Measurements from ENCODE around the gene UBE2E1.
A peak's percentile ranks its signal among the peaks of the same experiment; 100 is the strongest.

Gene UBE2E1

GRCh38 chr3:23795096-23795495 is 10.7 kb upstream of the UBE2E1 start:
- DNase-seq (ENCODE audit: low spot score), result no peak

- peak; percentile 28 for DNase-seq (ENCODE audit: low spot score)
These were observed 9.2 kb upstream of the UBE2E1 start for GRCh38 chr3:23796518-23796917.

DNA sequence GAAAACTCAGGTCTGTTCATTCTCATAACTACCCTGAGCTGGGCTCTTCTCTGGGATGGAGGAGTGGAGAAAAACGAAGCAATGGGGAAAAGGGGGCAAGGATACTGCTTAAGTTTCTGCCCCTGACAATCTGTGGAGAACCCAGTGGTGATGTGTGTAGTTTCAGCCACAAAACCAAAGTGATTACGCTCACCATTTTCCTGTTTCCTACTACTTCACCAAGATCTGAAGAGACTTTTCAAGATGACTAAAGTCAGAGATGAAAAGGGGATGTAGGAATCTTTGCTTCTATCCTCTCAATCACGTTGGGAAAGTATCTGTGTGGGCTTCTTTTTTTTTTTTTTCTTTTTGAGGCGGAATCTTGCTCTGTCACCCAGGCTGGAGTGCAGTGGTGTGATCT is 8.3 kb upstream of the UBE2E1 start:
- DNase-seq (ENCODE audit: low spot score), result no peak

DNA sequence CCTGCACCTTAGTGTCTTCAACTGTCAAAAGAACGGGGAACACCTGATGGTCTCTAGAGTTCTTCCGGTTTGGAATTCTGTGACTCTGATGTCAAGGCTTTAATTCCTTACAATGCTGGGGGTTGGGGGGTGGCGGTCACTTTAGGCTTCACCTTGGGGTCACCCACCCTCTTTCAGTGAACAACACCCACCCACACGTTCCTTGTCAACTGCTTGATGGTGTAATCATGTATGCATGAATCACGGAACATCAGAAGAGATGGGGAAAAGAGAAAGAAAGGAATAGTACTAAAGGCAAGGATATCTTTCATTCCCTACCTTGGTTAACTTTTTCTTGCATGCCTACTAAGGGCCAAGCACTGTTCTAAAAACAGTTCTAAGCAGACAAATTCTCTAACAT is 7.3 kb upstream of the UBE2E1 start:
- no peak for DNase-seq (ENCODE audit: low spot score)

- DNase-seq (ENCODE audit: low spot score), result no peak
These were observed 6.9 kb upstream of the UBE2E1 start for GRCh38 chr3:23798876-23799275.

DNA sequence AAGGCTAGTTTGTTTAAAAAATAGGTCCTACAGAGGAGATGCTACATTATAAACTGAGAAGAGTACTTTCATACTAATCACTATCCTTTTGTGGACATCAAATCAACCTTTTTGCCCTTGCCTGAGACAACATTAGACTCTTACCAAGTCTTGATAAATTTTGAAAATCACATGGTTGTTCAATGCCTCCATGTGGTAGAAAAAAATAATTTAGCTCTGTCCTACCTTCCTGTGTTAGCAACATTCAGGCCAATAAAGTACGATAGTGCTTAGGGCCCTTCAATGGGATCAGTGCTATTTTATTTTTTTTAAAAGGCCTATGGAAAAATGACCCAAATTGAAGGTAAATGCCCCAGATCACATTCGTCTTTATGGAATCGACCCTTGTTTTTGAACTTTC is 5.0 kb upstream of the UBE2E1 start:
- DNase-seq (ENCODE audit: low spot score), result no peak

DNA sequence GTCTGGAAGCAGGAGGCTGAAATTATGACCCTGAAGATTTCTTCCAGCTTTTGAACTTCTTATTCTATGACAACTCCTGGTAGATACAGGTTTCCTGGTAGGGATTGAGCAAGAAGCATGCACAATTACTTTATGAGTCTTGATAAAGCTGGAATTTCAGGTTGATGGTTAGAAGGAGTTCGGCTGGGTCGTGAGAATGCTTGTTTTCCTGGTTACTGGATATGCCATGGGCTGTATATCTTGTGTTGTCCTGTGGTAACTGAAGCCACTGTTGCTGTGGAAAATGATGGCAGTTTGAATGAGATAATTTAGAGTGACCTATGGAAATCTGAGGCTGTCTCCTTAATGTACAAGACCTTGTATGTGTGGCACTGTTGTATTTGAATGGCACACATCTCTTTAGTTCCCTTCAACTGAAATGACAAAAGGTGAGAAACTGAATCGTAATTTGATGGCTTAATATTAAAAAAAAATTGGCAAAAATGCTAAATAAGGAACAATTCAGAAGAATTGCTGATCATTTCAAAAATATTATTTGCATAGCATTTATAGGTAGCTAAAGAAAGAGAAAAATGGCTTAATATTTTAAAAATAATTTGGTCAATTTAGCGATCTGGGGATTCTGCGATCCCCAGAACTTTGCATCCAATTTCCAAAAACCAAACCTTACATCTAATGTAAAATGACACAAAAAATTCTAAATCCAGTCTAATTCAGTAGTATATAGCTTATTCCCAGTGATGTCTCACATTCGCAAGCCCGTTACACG is 1.1 kb upstream of the UBE2E1 start:
- DNase-seq (ENCODE audit: low spot score), result no peak

- DNase-seq (ENCODE audit: low spot score), result no peak
These were observed 534 bp upstream of the UBE2E1 start for GRCh38 chr3:23805210-23805632.

DNA sequence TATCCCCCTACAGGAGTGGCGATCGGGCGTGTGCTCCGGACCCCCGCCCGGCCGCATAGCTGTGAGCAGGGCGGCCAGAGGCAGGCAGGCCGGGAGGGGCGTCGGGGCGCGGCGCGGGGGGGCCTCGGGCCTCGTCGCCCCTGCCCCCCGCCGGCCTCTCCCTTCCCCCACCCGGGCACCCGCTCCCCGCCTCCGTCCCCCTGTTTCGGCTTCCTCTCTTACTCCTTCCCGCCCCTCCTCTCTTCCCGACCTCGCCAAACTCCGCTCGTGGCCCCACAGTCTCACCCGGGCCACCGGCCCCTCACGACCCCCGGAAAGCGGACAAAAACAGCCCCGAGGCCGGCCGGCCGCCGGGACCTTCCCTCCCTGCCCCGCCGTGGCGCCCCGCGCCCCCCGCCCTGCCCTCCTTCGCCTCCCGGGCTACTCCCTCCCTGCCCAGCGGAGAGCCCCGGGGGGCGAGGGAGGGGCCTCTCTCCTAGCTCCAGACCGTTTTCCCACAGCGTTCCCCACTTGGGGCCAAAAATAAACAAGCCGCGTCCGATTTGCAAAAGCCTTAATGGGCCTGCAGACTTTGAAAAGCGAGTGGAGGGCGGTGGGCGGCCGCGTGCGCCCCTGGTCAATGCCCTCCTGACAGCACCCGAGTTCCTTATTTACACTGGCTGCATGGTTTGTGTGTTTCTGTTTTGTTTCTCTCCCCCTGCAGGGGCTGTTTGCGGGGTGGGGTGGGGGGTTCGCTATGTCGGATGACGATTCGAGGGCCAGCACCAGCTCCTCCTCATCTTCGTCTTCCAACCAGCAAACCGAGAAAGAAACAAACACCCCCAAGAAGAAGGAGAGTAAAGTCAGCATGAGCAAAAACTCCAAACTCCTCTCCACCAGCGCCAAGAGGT is 1.0 kb downstream of the UBE2E1 start:
- DNase-seq (ENCODE audit: low spot score), result no peak

- DNase-seq (ENCODE audit: low spot score), result no peak
These were observed 1.8 kb downstream of the UBE2E1 start for GRCh38 chr3:23807424-23808015.

DNA sequence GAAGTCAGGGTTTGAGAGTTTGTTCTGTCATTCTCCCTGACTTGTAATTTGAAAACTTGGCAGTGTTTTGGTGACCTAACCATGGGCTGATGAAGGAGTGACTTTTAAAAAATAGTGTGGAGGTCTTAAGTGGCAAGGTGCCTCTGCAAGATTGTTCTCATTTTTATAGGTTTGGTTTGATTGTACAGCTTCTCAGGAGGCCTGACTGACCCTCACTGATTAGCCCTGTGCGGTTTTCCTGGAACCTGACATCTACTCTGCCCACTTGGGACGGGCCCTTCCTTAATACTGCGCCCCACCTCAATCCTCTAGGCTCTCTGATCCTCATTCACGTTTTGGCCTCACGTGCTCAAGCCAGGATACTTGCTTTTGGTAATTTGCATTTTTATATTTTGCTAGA is 2.8 kb downstream of the UBE2E1 start:
- DNase-seq (ENCODE audit: low spot score), result no peak

- no peak for DNase-seq (ENCODE audit: low spot score)
These were observed 3.5 kb downstream of the UBE2E1 start for GRCh38 chr3:23809294-23809693.

GRCh38 chr3:23809840-23810342 is 4.1 kb downstream of the UBE2E1 start:
- DNase-seq (ENCODE audit: low spot score), result no peak

DNA sequence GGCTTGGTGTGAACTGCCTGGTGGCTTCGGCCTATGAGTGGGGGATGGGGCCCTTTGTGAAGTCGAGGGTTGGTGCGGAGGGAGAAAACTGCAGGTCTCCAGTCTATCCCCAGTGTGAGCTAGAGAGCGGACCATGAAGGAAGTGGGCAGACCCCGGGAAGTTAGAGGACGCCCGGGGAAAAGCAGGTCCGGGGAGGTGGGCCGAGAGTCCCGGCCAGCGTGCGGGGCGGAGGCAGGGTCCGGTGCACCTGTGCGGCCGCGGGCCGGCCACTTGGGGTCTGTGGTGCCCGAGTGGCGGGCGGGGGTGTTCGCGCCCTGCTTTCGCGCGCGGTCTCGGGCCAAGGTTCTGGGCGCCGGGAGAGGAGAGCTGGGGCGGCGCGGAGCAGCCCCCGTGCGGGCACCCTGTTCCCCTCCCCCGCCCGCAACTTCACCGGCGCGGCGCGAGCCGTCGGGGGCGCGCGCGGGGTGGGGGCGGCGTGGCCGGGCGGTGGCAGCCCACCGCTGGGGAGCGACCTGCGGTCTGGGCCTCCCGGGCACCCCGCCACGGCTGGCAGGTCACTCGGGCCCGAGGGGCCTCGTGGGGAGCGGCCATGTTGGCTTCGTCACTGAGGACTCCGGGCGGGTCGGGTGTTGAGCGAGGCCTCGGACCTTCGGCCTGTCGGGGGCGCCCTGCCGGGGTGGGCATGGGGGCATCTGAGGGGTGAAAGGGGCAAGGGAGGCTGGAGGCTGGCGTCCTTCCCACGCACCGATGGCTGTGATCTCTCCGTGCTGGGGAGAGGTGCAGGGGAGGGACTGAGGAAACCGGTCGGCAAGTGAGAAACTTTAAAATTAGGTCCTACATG is 4.8 kb downstream of the UBE2E1 start:
- peak; percentile 58 for DNase-seq (ENCODE audit: low spot score)

DNA sequence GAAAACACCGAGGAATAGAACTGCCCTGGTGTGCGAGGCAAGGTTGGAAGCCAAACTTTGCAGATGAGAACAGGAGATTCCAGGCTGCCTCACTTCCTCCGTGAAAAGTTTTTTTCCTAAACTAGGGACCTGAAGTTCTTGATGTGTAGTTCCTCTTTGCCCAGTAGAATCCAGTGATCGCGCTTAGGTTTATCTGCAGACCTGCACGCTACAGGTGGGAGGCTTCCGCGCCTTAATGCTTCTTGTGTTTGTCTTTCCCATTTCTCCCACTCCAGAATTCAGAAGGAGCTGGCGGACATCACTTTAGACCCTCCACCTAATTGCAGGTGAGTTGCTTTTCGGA is 5.4 kb downstream of the UBE2E1 start:
- DNase-seq (ENCODE audit: low spot score), result peak; percentile 42

- DNase-seq (ENCODE audit: low spot score), result no peak
These were observed 6.2 kb downstream of the UBE2E1 start for GRCh38 chr3:23811919-23812318.

GRCh38 chr3:23815879-23816278 is 10.1 kb downstream of the UBE2E1 start:
- DNase-seq (ENCODE audit: low spot score), result no peak

DNA sequence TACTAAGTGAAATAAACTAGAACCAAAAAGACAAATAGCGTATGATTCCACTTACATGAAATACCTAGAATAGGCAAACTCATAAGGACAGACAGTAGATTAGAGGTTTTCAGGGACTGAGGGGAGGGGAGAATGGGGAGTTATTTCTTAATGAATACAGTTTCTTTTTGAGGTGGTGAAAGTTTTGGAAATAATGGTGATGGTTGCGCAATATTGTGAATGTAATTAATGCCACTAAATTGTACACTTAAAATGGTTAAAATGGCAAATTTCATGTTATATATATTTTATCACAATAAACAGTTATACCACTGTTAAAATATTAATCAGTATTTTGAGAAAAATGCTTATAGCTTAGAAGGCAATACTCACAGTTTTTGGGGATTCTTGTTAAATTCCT is 11.0 kb downstream of the UBE2E1 start:
- DNase-seq (ENCODE audit: low spot score), result no peak

DNA sequence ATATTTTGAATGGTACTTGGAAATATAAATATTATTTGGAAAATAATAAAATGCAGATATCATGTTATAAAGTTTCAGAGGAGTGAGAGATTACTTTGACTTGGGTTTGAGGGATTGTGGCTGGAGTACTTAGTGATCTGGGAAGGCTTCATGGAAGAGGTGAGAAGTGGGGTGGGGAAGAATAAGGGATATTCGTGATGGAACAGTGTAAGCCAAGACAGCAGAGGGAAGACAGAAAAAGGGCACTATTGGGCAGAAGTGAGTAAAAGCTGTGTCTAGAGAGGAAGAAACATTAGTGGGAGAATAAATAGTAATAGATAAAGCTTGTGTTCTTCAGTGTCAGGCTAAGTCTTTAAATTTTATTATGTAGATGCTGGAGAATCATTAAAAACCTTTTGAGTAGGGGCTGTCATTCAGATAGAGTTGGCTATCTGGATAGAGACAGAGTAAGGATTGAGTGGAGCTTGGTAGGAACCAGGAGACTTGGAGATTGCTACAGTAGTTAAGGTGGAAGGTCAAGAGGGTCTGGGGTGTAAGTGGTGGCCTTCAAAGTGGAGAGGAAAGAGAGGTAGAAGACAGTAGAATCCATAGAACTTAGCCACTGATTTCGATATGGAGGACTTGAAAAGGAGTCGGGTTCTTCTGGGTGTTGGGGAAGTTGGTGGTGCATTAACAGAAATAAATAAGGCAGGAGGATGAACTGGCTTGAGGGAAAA is 11.9 kb downstream of the UBE2E1 start:
- DNase-seq (ENCODE audit: low spot score), result no peak

GRCh38 chr3:23819599-23820360 is 14.0 kb downstream of the UBE2E1 start:
- no peak for DNase-seq (ENCODE audit: low spot score)
